CD14-positive monocyte (primary cell): ENCODE data around the gene EID2. TPM values are rescaled to one million over a fixed set of nuclear protein-coding genes. Genes with fewer than 3 reads are reported as not detected.

Source experiments
- DNase-seq, 3 donors: peaks; one replicate each; pipeline ENCODE4 v3.0.0-alpha.2; 2011 to 2022
- H2AFZ ChIP-seq: 2 replicates; pipeline ENCODE4 v1.6.0; 2012; ENCODE audit warnings: mild to moderate bottlenecking, low read depth, low read length, inconsistent platforms; ENCODE audit not compliant: insufficient read depth, poor library complexity, severe bottlenecking
- H3K27ac ChIP-seq, 2 donors: 1 replicate in 1 of 2; 2 replicates in 1 of 2; pipeline ENCODE4 v1.5.1; 2012 to 2013; ENCODE audit warnings: low read length in 2 of 2, control low read depth in 1 of 2, inconsistent platforms in 1 of 2, low read depth in 1 of 2, mild to moderate bottlenecking in 1 of 2
- H3K27me3 ChIP-seq, 2 donors: one replicate each; pipeline versions ENCODE4 v1.6.0 to v1.6.1; 2011 to 2013; ENCODE audit warnings: low read length in 2 of 2; ENCODE audit not compliant: control insufficient read depth in 2 of 2, insufficient read depth in 2 of 2
- H3K36me3 ChIP-seq, 2 donors: replicated peaks in 1 of 2; 1 replicate in 1 of 2; 2 replicates in 1 of 2; pipeline versions ENCODE4 v1.5.1 to v1.6.1; 2012 to 2013; ENCODE audit warnings: low read length in 2 of 2, control low read depth in 1 of 2, inconsistent platforms in 1 of 2, mild to moderate bottlenecking in 1 of 2; ENCODE audit not compliant: insufficient read depth in 2 of 2, control insufficient read depth in 1 of 2
- H3K4me1 ChIP-seq, 2 donors: 1 replicate in 1 of 2; 2 replicates in 1 of 2; pipeline versions ENCODE4 v1.5.1 to v1.6.1; 2012 to 2013; ENCODE audit warnings: low read length in 2 of 2, control low read depth in 1 of 2, inconsistent platforms in 1 of 2, mild to moderate bottlenecking in 1 of 2, moderate library complexity in 1 of 2; ENCODE audit not compliant: insufficient read depth in 2 of 2, control insufficient read depth in 1 of 2
- H3K4me2 ChIP-seq: replicated peaks from 2 replicates; pipeline ENCODE3; 2012; ENCODE audit warnings: low read length, moderate library complexity, mild to moderate bottlenecking; ENCODE audit not compliant: poor library complexity, severe bottlenecking; ENCODE audit errors: extremely low read depth
- H3K4me3 ChIP-seq, 3 experiments: fragments of 200-600 bp in 1 of 3; sonication (generic) in 1 of 3; replicated peaks in 1 of 3; 1 replicate in 2 of 3; 2 replicates in 1 of 3; pipeline ENCODE4 v1.5.1; 2011 to 2013; ENCODE audit warnings: low read length in 3 of 3, mild to moderate bottlenecking in 3 of 3, control low read depth in 2 of 3, low read depth in 2 of 3, inconsistent platforms in 1 of 3, moderate library complexity in 1 of 3
- H3K79me2 ChIP-seq: 2 replicates; pipeline ENCODE4 v1.6.0; 2012; ENCODE audit warnings: mild to moderate bottlenecking, control low read depth, inconsistent platforms, low read length, moderate library complexity; ENCODE audit not compliant: insufficient read depth
- H3K9ac ChIP-seq: 2 replicates; pipeline ENCODE4 v1.6.0; 2017; ENCODE audit warnings: low read length, mild to moderate bottlenecking; ENCODE audit not compliant: insufficient read depth, poor library complexity, severe bottlenecking
- H3K9me3 ChIP-seq, 2 donors: replicated peaks in 1 of 2; 1 replicate in 1 of 2; 2 replicates in 1 of 2; pipeline versions ENCODE4 v1.5.1 to v1.6.1; 2012 to 2013; ENCODE audit warnings: low read length in 2 of 2, control low read depth in 1 of 2; ENCODE audit not compliant: control insufficient read depth in 1 of 2, insufficient read depth in 1 of 2
- H4K20me1 ChIP-seq: 2 replicates; pipeline ENCODE4 v1.6.0; 2012; ENCODE audit warnings: mild to moderate bottlenecking, low read length, control low read depth, moderate library complexity; ENCODE audit not compliant: insufficient read depth
- H3K27ac Mint-ChIP-seq, 7 donors: one replicate each; pipeline ENCODE4 v1.8.0; 2020; ENCODE audit warnings: mild to moderate bottlenecking in 7 of 7, mixed read lengths in 7 of 7, moderate library complexity in 6 of 7, inconsistent platforms in 2 of 7
- H3K27me3 Mint-ChIP-seq, 3 donors: one replicate each; pipeline ENCODE4 v1.8.0; 2021 to 2022; ENCODE audit warnings: low read depth in 3 of 3, mild to moderate bottlenecking in 3 of 3, mixed read lengths in 3 of 3, moderate library complexity in 3 of 3, inconsistent platforms in 1 of 3
- H3K36me3 Mint-ChIP-seq, 2 donors: one replicate each; pipeline ENCODE4 v1.8.0; 2020; ENCODE audit warnings: mixed read lengths in 2 of 2, inconsistent platforms in 1 of 2, mild to moderate bottlenecking in 1 of 2
- H3K4me1 Mint-ChIP-seq: one replicate; pipeline ENCODE4 v1.8.0; 2020; ENCODE audit warnings: mild to moderate bottlenecking, mixed read lengths
- H3K4me3 Mint-ChIP-seq, 2 donors: one replicate each; pipeline ENCODE4 v1.8.0; 2020; ENCODE audit warnings: mild to moderate bottlenecking in 2 of 2, mixed read lengths in 2 of 2, moderate library complexity in 1 of 2
- H3K9me3 Mint-ChIP-seq, 7 donors: one replicate each; pipeline ENCODE4 v1.8.0; 2020 to 2022; ENCODE audit warnings: mixed read lengths in 7 of 7, mild to moderate bottlenecking in 6 of 7, moderate library complexity in 6 of 7, inconsistent platforms in 2 of 7
- CTCF ChIP-seq: fragments of 200-600 bp; IDR thresholded peaks from one replicate; pipeline ENCODE4 v1.8.0; 2022; ENCODE audit warnings: antibody characterized with exemption, mild to moderate bottlenecking
- WGBS: methylation state at CpG from one replicate; pipeline ENCODE4 v1.1.5; 2013; ENCODE audit warnings: missing lambda C conversion rate; ENCODE audit not compliant: insufficient coverage; 5-methylcytosine and 5-hydroxymethylcytosine counted together
- intact Hi-C, 2 donors: fragments of 100-400 bp; cut with micrococcal nuclease; formaldehyde crosslinking; loops; one replicate each; pipeline versions ENCODE4 v1.15.0 to v1.15.1; 2023
- polyA plus RNA-seq, 3 donors: library from polyadenylated mRNA; depleted of rRNA in 1 of 3; unstranded in 2 of 3; stranded (reverse) in 1 of 3; fragments of 300-500 nt in 2 of 3; fragments of >200 nt in 1 of 3; fragmentation: Illumina TruSeq in 2 of 3; gene quantifications; 1 replicate in 2 of 3; 2 replicates in 1 of 3; pipeline ENCODE4 v1.2.3, GENCODE V29; 2012 to 2021

Gene EID2
- polyA plus RNA-seq, 3 donors, result 5.8 to 20.4 (median 12.5) TPM

GRCh38 chr19:39582442-39582841, 42.5 kb upstream of the EID2 start:
- H3K27me3 ChIP-seq, result no peaks in the 10 kb centered on the region
- H3K36me3 ChIP-seq, result no peaks in the 10 kb centered on the region
- no peaks in the 10 kb centered on the region for H3K9me3 ChIP-seq
- no peaks in the 10 kb centered on the region for H3K36me3 Mint-ChIP-seq
- no peak for TF ChIP-seq CTCF
- no peak overlapping the region for H3K9ac ChIP-seq
- no peaks in the 10 kb centered on the region for H3K4me1 ChIP-seq
- no peaks in the 10 kb centered on the region for H3K79me2 ChIP-seq
- peaks cover 0 to 9% (median 4%) of the 10 kb centered on the region in 3 donors for H3K27me3 Mint-ChIP-seq
- intact Hi-C loops, result no loop called here
- no peak overlapping the region for H2AFZ ChIP-seq
- 47% methylated on average over 2 of the region's 4 CpGs for WGBS
- no peak overlapping the region for H3K27ac Mint-ChIP-seq
- H3K9me3 Mint-ChIP-seq, result peaks cover 3 to 11% (median 8%) of the 10 kb centered on the region in 7 donors
- no peak overlapping the region for H3K4me3 Mint-ChIP-seq
- no peaks in the 10 kb centered on the region for H3K4me1 Mint-ChIP-seq
- DNase-seq, result no peak
- H3K27ac ChIP-seq, result no peak overlapping the region
- H4K20me1 ChIP-seq, result no peaks in the 10 kb centered on the region
- no peak overlapping the region for H3K4me3 ChIP-seq
- no peak overlapping the region for H3K4me2 ChIP-seq

- Histone ChIP-seq H3K79me2 (no peaks in the 10 kb centered on the region), H4K20me1 (no peaks in the 10 kb centered on the region), H3K4me3 (no peak overlapping the region), H3K9ac (no peak overlapping the region), H3K4me1 (no peaks in the 10 kb centered on the region), H3K9me3 (no peaks in the 10 kb centered on the region), H3K27ac (no peak overlapping the region), H3K36me3 (no peaks in the 10 kb centered on the region), H2AFZ (no peak overlapping the region), H3K27me3 (peaks cover 8 to 18% of the 10 kb centered on the region in 2 donors), H3K4me2 (no peak overlapping the region)
- Mint-ChIP-seq H3K27ac (no peak overlapping the region), H3K4me1 (no peaks in the 10 kb centered on the region), H3K9me3 (peaks cover 0 to 7% (median 2%) of the 10 kb centered on the region in 7 donors), H3K27me3 (peaks cover 8 to 20% (median 9%) of the 10 kb centered on the region in 3 donors), H3K4me3 (peak overlapping the region in 1 of 2 donors; percentile 23), H3K36me3 (no peaks in the 10 kb centered on the region)
- no peak for TF ChIP-seq CTCF
- WGBS, result no CpG with 5 or more reads among the region's 3 CpGs
- intact Hi-C loops, result no loop called here
- no peak for DNase-seq
Observed at GRCh38 chr19:39568604-39569003, 28.6 kb upstream of the EID2 start.
